Endothelial cell of umbilical vein (primary cell): ENCODE results near the gene SMC5. TPM values are rescaled to one million over a fixed set of nuclear protein-coding genes. Genes with fewer than 3 reads are reported as not detected.

Experiments
- BruUV-seq: library from RNA; stranded (reverse); fragments of 400-500 nt; replicated peaks from 2 replicates; lab custom pipeline; 2021; lab: Mats Ljungman, UMichigan
- CTCF ChIA-PET: fragments of 300-600, 350-600 bp; sonication (Branson Sonifier 250); formaldehyde crosslinking; loops from one replicate; lab custom pipeline; 2021; ENCODE audit warnings: antibody characterized with exemption, inconsistent platforms; lab: Charles Lee
- POLR2A ChIA-PET: fragments of 300-600, 350-600 bp; sonication (Branson Sonifier 250); formaldehyde crosslinking; loops from one replicate; lab custom pipeline; 2021; ENCODE audit warnings: antibody characterized with exemption, inconsistent platforms; lab: Charles Lee
- DNase-seq: peaks from one replicate; pipeline ENCODE4 v3.0.0-alpha.2; 2011; ENCODE audit warnings: low read depth, low spot score
- FAIRE-seq: peaks from 2 replicates; lab custom pipeline; 2011; peaks lifted over from hg19 to GRCh38; lab: Jason Lieb, UNC
- H2AFZ ChIP-seq: 2 replicates; pipeline ENCODE4 v1.6.0; 2012; ENCODE audit warnings: low read depth, low read length, control low read depth, inconsistent platforms
- H3K27ac ChIP-seq: 2 replicates; pipeline ENCODE4 v1.5.1; 2011; ENCODE audit warnings: low read depth, mild to moderate bottlenecking, control low read depth, low read length, moderate library complexity; ENCODE audit not compliant: insufficient read depth
- H3K27me3 ChIP-seq, 2 experiments: 2 replicates each; pipeline versions ENCODE4 v1.6.0 to v1.6.1; 2011; ENCODE audit warnings: low read length in 2 of 2, mixed read lengths in 1 of 2; ENCODE audit not compliant: control insufficient read depth in 2 of 2, insufficient read depth in 2 of 2
- H3K36me3 ChIP-seq, 2 experiments: 2 replicates in 1 of 2; 3 replicates in 1 of 2; pipeline ENCODE4 v1.5.1; 2011; ENCODE audit warnings: low read length in 2 of 2, mild to moderate bottlenecking in 1 of 2, moderate library complexity in 1 of 2; ENCODE audit not compliant: control insufficient read depth in 2 of 2, insufficient read depth in 2 of 2; ENCODE audit errors: extremely low read depth in 1 of 2
- H3K4me1 ChIP-seq: 3 replicates; pipeline ENCODE4 v1.5.1; 2011; ENCODE audit warnings: mild to moderate bottlenecking, low read length; ENCODE audit not compliant: control insufficient read depth, insufficient read depth; ENCODE audit errors: extremely low read depth
- H3K4me2 ChIP-seq: 2 replicates; pipeline ENCODE4 v1.6.1; 2011; ENCODE audit warnings: low read length, control low read depth, mixed read lengths; ENCODE audit not compliant: insufficient read depth
- H3K4me3 ChIP-seq, 3 experiments: fragments of 200-600 bp in 1 of 3; sonication (generic), shearing (Covaris generic) in 1 of 3; replicated peaks in 1 of 3; 2 replicates each; pipeline ENCODE4 v1.5.1; 2011 to 2016; ENCODE audit warnings: control low read depth in 3 of 3, low read length in 3 of 3, mild to moderate bottlenecking in 2 of 3, inconsistent platforms in 1 of 3, low read depth in 1 of 3, moderate library complexity in 1 of 3; ENCODE audit not compliant: insufficient read depth in 1 of 3
- H3K79me2 ChIP-seq: 2 replicates; pipeline ENCODE4 v1.6.0; 2012; ENCODE audit warnings: low read length, inconsistent platforms; ENCODE audit not compliant: control insufficient read depth, insufficient read depth
- H3K9ac ChIP-seq: replicated peaks from 2 replicates; pipeline ENCODE3; 2011; ENCODE audit warnings: low read length, control low read depth; ENCODE audit not compliant: insufficient read depth; ENCODE audit errors: extremely low read depth
- H3K9me1 ChIP-seq: replicated peaks from 3 replicates; pipeline ENCODE4 v1.6.0; 2011; ENCODE audit warnings: mild to moderate bottlenecking, low read length; ENCODE audit not compliant: control insufficient read depth, insufficient read depth; ENCODE audit errors: extremely low read depth
- H3K9me3 ChIP-seq: replicated peaks from 2 replicates; pipeline ENCODE4 v1.5.1; 2012; ENCODE audit warnings: low read length, inconsistent platforms; ENCODE audit not compliant: control insufficient read depth, insufficient read depth
- H4K20me1 ChIP-seq: replicated peaks from 2 replicates; pipeline ENCODE3; 2011; ENCODE audit warnings: mild to moderate bottlenecking, low read length; ENCODE audit not compliant: control insufficient read depth, insufficient read depth; ENCODE audit errors: extremely low read depth
- EZH2 ChIP-seq: IDR thresholded peaks from 2 replicates; pipeline ENCODE4 v1.6.1; 2012; ENCODE audit warnings: borderline replicate concordance, low read depth, mild to moderate bottlenecking, moderate library complexity, low read length, inconsistent platforms; ENCODE audit not compliant: severe bottlenecking
- FOS ChIP-seq: IDR thresholded peaks from 2 replicates; pipeline ENCODE4 v1.6.1; 2011; ENCODE audit warnings: mild to moderate bottlenecking, low read length, moderate library complexity, borderline replicate concordance; ENCODE audit not compliant: insufficient read depth
- GATA2 ChIP-seq: IDR thresholded peaks from 2 replicates; pipeline ENCODE4 v1.7.0; 2011; ENCODE audit warnings: low read depth, mild to moderate bottlenecking, moderate library complexity, mixed read lengths, low read length; ENCODE audit not compliant: insufficient read length, insufficient read depth
- JUN ChIP-seq: IDR thresholded peaks from 2 replicates; pipeline ENCODE4 v1.6.1; 2011; ENCODE audit warnings: borderline replicate concordance, low read depth; ENCODE audit not compliant: insufficient read length, insufficient read depth
- MYC ChIP-seq: IDR thresholded peaks from one replicate; pipeline ENCODE4 v1.6.1; 2011; ENCODE audit warnings: mild to moderate bottlenecking, low read depth, low read length
- POLR2A ChIP-seq: IDR thresholded peaks from 2 replicates; pipeline ENCODE4 v1.6.1; 2012; ENCODE audit warnings: low read depth, mild to moderate bottlenecking, control low read depth, low read length
- POLR2AphosphoS5 ChIP-seq: IDR thresholded peaks from 2 replicates; pipeline ENCODE4 v1.6.1; 2012; ENCODE audit warnings: low read depth, mild to moderate bottlenecking, control low read depth, low read length, moderate library complexity; ENCODE audit not compliant: insufficient read depth
- dilution Hi-C: fragments of 300-500 bp; cut with MboI; formaldehyde crosslinking; loops from one replicate; pipeline ENCODE4 v1.15.0; 2019; ENCODE audit warnings: low sequenced_read_pairs; ENCODE audit not compliant: extremely low pct_ligation_motif_present
- intact Hi-C: fragments of 100-400 bp; cut with micrococcal nuclease; formaldehyde crosslinking; loops from one replicate; pipeline ENCODE4 v1.10.0; 2022
- polyA plus RNA-seq, 4 experiments: library from polyadenylated mRNA; depleted of rRNA in 3 of 4; stranded (reverse) in 3 of 4; unstranded in 1 of 4; fragments of >200 nt; gene quantifications; 2 replicates each; pipeline versions ENCODE4 v1.2.1 to v1.2.3, GENCODE V29; 2011 to 2012; ENCODE audit warnings: missing spikeins in 1 of 4
- total RNA-seq: library from RNA; stranded (reverse); gene quantifications from 2 replicates; pipeline ENCODE4 v1.2.3, GENCODE V29; 2021
- TF ChIP-seq, protein P1 (sequence below), 2 donors: IDR thresholded peaks; 1 replicate in 1 of 2; 2 replicates in 1 of 2; pipeline ENCODE4 v1.5.1; 2011; ENCODE audit warnings: low read length in 2 of 2, mild to moderate bottlenecking in 2 of 2, moderate library complexity in 2 of 2, control low read depth in 1 of 2, inconsistent platforms in 1 of 2, low read depth in 1 of 2; ENCODE audit not compliant: insufficient read depth in 1 of 2; ENCODE audit errors: extremely low read depth in 1 of 2
- TF ChIP-seq, protein P2 (sequence below): IDR thresholded peaks from 2 replicates; pipeline ENCODE4 v1.6.1; 2011; ENCODE audit not compliant: insufficient read depth, insufficient read length

Gene SMC5
- total and polyA plus RNA-seq, 2 donors (not counting 3 experiments of a cell fraction or from before 2014, with no cell fraction given) = 17.1 to 32.8 TPM

DNA sequence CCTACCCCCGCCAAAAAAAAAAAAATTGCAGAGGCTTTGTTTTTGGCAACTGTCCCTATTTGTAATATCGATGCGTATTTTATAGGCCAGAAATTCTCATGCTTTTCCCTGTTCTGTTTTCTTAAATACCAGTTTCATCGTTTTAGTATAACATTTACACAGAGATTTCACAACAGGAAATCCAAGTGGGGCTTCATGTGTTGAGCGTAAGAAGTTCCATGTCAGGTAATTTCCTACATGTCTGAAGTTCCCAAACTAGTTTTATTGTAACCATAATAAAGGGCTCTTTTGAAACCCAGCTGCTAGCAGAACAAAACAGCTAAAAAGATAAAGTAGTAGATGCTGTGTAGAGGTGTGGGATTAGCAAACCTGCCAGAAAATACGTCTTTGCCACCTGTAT is 4.2 kb downstream of the SMC5 start:
- Histone ChIP-seq H4K20me1 (peaks cover 2% of the 10 kb centered on the region), H3K4me3 (no peak overlapping the region), H3K4me1 (peaks cover 15% of the 10 kb centered on the region), H3K9me1 (no peaks in the 10 kb centered on the region), H2AFZ (no peak overlapping the region), H3K79me2 (peaks cover 67% of the 10 kb centered on the region), H3K27ac (peak overlapping the region; percentile 12), H3K36me3 (peaks cover 5 to 24% of the 10 kb centered on the region in 2 experiments), H3K4me2 (no peak overlapping the region), H3K9ac (no peak overlapping the region), H3K27me3 (no peaks in the 10 kb centered on the region), H3K9me3 (no peaks in the 10 kb centered on the region)
- no TSS peak for BruUV-seq
- intact Hi-C loops (no loop called here), dilution Hi-C loops (no loop called here)
- FAIRE-seq (no peak), DNase-seq (no peak)
- POLR2A ChIA-PET = no interaction called here
- TF ChIP-seq FOS (no peak), POLR2AphosphoS5 (no peak), JUN (no peak), POLR2A (no peak), MYC (no peak), EZH2 (no peak), GATA2 (no peak)
- TF ChIP-seq, protein P1, sequence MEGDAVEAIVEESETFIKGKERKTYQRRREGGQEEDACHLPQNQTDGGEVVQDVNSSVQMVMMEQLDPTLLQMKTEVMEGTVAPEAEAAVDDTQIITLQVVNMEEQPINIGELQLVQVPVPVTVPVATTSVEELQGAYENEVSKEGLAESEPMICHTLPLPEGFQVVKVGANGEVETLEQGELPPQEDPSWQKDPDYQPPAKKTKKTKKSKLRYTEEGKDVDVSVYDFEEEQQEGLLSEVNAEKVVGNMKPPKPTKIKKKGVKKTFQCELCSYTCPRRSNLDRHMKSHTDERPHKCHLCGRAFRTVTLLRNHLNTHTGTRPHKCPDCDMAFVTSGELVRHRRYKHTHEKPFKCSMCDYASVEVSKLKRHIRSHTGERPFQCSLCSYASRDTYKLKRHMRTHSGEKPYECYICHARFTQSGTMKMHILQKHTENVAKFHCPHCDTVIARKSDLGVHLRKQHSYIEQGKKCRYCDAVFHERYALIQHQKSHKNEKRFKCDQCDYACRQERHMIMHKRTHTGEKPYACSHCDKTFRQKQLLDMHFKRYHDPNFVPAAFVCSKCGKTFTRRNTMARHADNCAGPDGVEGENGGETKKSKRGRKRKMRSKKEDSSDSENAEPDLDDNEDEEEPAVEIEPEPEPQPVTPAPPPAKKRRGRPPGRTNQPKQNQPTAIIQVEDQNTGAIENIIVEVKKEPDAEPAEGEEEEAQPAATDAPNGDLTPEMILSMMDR (IDR thresholded peaks at IDR 0.05; ENCODE audit: extremely low read depth in 1 of 2, insufficient read depth in 1 of 2, low read depth in 1 of 2, low read length in 2 of 2) = no peak
- TF ChIP-seq, protein P2, sequence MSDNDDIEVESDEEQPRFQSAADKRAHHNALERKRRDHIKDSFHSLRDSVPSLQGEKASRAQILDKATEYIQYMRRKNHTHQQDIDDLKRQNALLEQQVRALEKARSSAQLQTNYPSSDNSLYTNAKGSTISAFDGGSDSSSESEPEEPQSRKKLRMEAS = no peak
- CTCF ChIA-PET = interaction anchor here (1.0 to 1.5 kb wide), 3 partner anchors 8 to 340 kb away, joined by 4 to 6 read pairs (median 4); no protein-coding TSS in a partner anchor
